Tibial nerve (tissue), 4 donors: ENCODE measurements around the gene C5orf15. TPM values are rescaled to one million over a fixed set of nuclear protein-coding genes. Genes with fewer than 3 reads are reported as not detected.

Source experiments
- DNase-seq, 2 donors: peaks; one replicate each; pipeline ENCODE4 v3.0.0-alpha.2; 2019; ENCODE audit warnings: low spot score in 2 of 2
- H3K27ac ChIP-seq, 4 donors: fragments of 200-600 bp; sonication (generic) in 3 of 4; one replicate each; pipeline ENCODE4 v1.5.1; 2017 to 2019; ENCODE audit warnings: mild to moderate bottlenecking in 1 of 4
- H3K27me3 ChIP-seq, 2 donors: fragments of 200-600 bp; sonication (generic) in 1 of 2; one replicate each; pipeline versions ENCODE4 v1.5.1 to v1.6.0; 2017 to 2019
- H3K36me3 ChIP-seq, 3 donors: fragments of 200-600 bp; sonication (generic); one replicate each; pipeline ENCODE4 v1.5.1; 2018 to 2019
- H3K4me1 ChIP-seq, 4 donors: fragments of 200-600 bp; sonication (generic) in 3 of 4; one replicate each; pipeline ENCODE4 v1.5.1; 2017 to 2019
- H3K4me3 ChIP-seq, 4 donors: fragments of 200-600 bp; sonication (generic) in 3 of 4; one replicate each; pipeline ENCODE4 v1.5.1; 2017 to 2019; ENCODE audit warnings: mild to moderate bottlenecking in 1 of 4, moderate library complexity in 1 of 4
- H3K9me3 ChIP-seq, 4 donors: fragments of 200-600 bp; sonication (generic) in 3 of 4; one replicate each; pipeline ENCODE4 v1.5.1; 2017 to 2019
- CTCF ChIP-seq, 5 experiments: fragments of 200-600 bp in 3 of 5; fragments of 450-650 bp in 2 of 5; sonication (generic) in 3 of 5; IDR thresholded peaks; one replicate each; pipeline ENCODE4 v1.5.1; 2016 to 2019; ENCODE audit warnings: antibody characterized with exemption in 5 of 5, mild to moderate bottlenecking in 3 of 5, moderate library complexity in 2 of 5
- EP300 ChIP-seq, 2 donors: sonication (generic); formaldehyde crosslinking; IDR thresholded peaks; one replicate each; pipeline ENCODE4 v1.6.1; 2017; ENCODE audit warnings: antibody characterized with exemption in 2 of 2, mild to moderate bottlenecking in 1 of 2
- POLR2A ChIP-seq, 2 donors: fragments of 450-650 bp; IDR thresholded peaks; one replicate each; pipeline ENCODE4 v1.6.1; 2017; ENCODE audit warnings: antibody characterized with exemption in 2 of 2, mild to moderate bottlenecking in 2 of 2, moderate library complexity in 2 of 2
- WGBS, 2 donors: methylation state at CpG; one replicate each; pipeline ENCODE4 v1.1.5; 2018; 5-methylcytosine and 5-hydroxymethylcytosine counted together
- total RNA-seq, 4 donors: library from RNA; depleted of rRNA; stranded (reverse); fragments of >200 nt; gene quantifications; one replicate each; pipeline ENCODE4 v1.1.0, GENCODE V29; 2016

C5orf15 gene
- total RNA-seq, 4 donors from 2014 or later: 27.6 to 34.3 (median 32.9) TPM

DNA sequence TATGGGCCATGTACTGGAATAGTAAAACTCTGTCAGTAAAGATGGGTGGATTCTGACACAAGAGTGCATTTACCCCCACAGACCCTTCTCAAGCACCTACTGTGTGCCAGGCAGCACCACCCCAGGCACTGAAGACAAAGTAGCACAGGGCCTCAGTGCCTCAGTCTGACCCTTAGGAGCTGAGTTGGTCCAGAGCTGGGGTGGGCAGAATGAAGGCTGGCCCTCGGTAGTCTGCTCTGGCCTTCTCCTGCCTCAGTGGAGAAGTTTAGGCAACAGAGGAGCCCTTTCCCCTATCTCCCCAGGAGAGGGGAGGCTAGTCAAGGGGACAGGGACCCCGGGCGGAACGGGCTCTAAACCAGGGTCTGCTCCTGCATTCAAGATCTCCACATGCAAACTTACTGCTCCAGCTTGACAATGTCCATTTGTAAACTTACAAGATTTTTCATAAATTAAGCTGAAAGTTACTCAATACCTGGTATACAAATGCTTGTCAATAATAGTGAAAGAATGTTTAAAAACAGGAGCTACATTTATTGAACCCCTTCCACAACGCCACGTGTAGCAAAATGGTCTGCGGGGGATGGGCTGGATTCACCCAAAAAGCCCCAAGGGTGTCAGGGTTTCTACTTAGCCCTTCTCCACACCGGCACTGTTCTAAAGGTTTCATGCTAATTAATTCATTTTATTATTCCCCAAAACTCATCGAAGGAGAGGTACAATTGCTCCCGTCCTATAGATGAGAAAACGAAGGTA is 34.8 kb upstream of the C5orf15 start:
- H3K4me3 ChIP-seq: peak overlapping the region; percentile 78 to 93 (median 88)
- TF ChIP-seq EP300 (IDR thresholded peaks at IDR 0.05): no peak
- no peak for TF ChIP-seq POLR2A (IDR thresholded peaks at IDR 0.05)
- TF ChIP-seq CTCF (IDR thresholded peaks at IDR 0.05): no peak
- DNase-seq: no peak
- H3K36me3 ChIP-seq: no peaks in the 10 kb centered on the region
- peak overlapping the region; percentile 98 to 99 (median 98) for H3K27ac ChIP-seq
- peaks cover 0 to 71% (median 45%) of the 10 kb centered on the region in 4 donors for H3K4me1 ChIP-seq
- 14 to 20% methylated on average over 11 of the region's 11 CpGs for WGBS, 2 donors
- H3K27me3 ChIP-seq: no peaks in the 10 kb centered on the region
- H3K9me3 ChIP-seq: no peaks in the 10 kb centered on the region

GRCh38 chr5:134001938-134002731 is 33.7 kb upstream of the C5orf15 start:
- Histone ChIP-seq H3K36me3 (no peaks in the 10 kb centered on the region), H3K4me1 (peaks cover 0 to 71% (median 45%) of the 10 kb centered on the region in 4 donors), H3K27ac (peak overlapping the region in 2 of 4 donors; percentile 98 to 99), H3K27me3 (no peaks in the 10 kb centered on the region), H3K9me3 (no peaks in the 10 kb centered on the region), H3K4me3 (no peak overlapping the region)
- no peak for DNase-seq
- 83% methylated on average over 13 of the region's 13 CpGs for WGBS, 2 donors
- TF ChIP-seq POLR2A (IDR thresholded peaks at IDR 0.05) (no peak), EP300 (IDR thresholded peaks at IDR 0.05) (no peak), CTCF (IDR thresholded peaks at IDR 0.05) (no peak)

- no peaks in the 10 kb centered on the region for H3K36me3 ChIP-seq
- H3K27me3 ChIP-seq: no peaks in the 10 kb centered on the region
- H3K4me3 ChIP-seq: no peak overlapping the region
- WGBS, 2 donors: 71 to 74% methylated on average over 10 of the region's 10 CpGs
- no peak for DNase-seq
- peak overlapping the region in 2 of 4 donors; percentile 18 to 99 for H3K27ac ChIP-seq
- H3K4me1 ChIP-seq: peaks cover 0 to 80% (median 46%) of the 10 kb centered on the region in 4 donors
- TF ChIP-seq CTCF (IDR thresholded peaks at IDR 0.05): no peak
- no peak for TF ChIP-seq EP300 (IDR thresholded peaks at IDR 0.05)
- TF ChIP-seq POLR2A (IDR thresholded peaks at IDR 0.05): no peak
- H3K9me3 ChIP-seq: no peaks in the 10 kb centered on the region
These were observed 32.5 kb upstream of the C5orf15 start for GRCh38 chr5:134000696-134001453.

DNA sequence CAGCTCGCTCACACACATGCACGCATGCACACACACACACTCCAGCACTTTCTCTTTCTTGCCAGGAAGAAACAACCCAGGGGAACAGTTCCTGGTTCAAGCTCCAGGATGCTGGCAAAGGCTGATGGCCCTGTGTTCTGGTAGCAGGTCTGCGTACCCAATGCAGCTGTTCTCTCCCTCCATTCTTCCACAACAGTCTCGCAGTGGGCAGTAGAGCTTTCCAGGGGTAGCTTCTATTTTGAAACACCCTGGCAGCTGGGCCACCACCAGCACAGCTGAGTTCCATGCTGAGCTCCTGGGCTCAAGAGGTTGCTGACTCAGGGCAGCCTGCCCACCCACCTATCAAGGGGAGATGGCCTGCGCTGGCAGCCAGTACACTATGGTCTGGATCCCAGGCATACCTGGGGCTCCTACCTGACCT is 31.7 kb upstream of the C5orf15 start:
- H3K9me3 ChIP-seq: no peaks in the 10 kb centered on the region
- no peak for DNase-seq
- H3K27ac ChIP-seq: peak overlapping the region in 2 of 4 donors; percentile 18 to 76
- TF ChIP-seq EP300 (IDR thresholded peaks at IDR 0.05): no peak
- no peak for TF ChIP-seq CTCF (IDR thresholded peaks at IDR 0.05)
- H3K36me3 ChIP-seq: no peaks in the 10 kb centered on the region
- 83 to 89% methylated on average over 5 of the region's 5 CpGs for WGBS, 2 donors
- H3K27me3 ChIP-seq: no peaks in the 10 kb centered on the region
- H3K4me3 ChIP-seq: no peak overlapping the region
- H3K4me1 ChIP-seq: peaks cover 0 to 84% (median 49%) of the 10 kb centered on the region in 4 donors
